Subcutaneous abdominal adipose tissue (tissue), 5 donors: Measurements from ENCODE around the gene SEL1L.
A peak's percentile ranks its signal among the peaks of the same experiment; 100 is the strongest.

ENCODE experiments used
- H3K27ac ChIP-seq: one replicate; pipeline ENCODE4 v1.7.0; 2013; ENCODE audit warnings: low read depth, mild to moderate bottlenecking, inconsistent platforms, low read length, moderate library complexity
- H3K27me3 ChIP-seq, 5 donors: one replicate each; pipeline ENCODE4 v1.7.0; 2013; ENCODE audit warnings: low read length in 5 of 5, inconsistent platforms in 1 of 5; ENCODE audit not compliant: control insufficient read depth in 5 of 5, insufficient read depth in 4 of 5
- H3K36me3 ChIP-seq, 5 donors: one replicate each; pipeline ENCODE4 v1.7.0; 2013; ENCODE audit warnings: low read length in 5 of 5; ENCODE audit not compliant: control insufficient read depth in 5 of 5, insufficient read depth in 5 of 5
- H3K4me1 ChIP-seq, 5 donors: one replicate each; pipeline ENCODE4 v1.7.0; 2013; ENCODE audit warnings: low read length in 5 of 5, mild to moderate bottlenecking in 3 of 5, moderate library complexity in 1 of 5; ENCODE audit not compliant: control insufficient read depth in 5 of 5, insufficient read depth in 5 of 5
- H3K4me3 ChIP-seq, 5 donors: one replicate each; pipeline ENCODE4 v1.7.0; 2013; ENCODE audit warnings: low read length in 5 of 5, low read depth in 1 of 5
- H3K9ac ChIP-seq, 5 donors: one replicate each; pipeline ENCODE4 v1.7.0; 2013; ENCODE audit warnings: low read length in 5 of 5, mild to moderate bottlenecking in 4 of 5, moderate library complexity in 3 of 5
- H3K9me3 ChIP-seq, 5 donors: one replicate each; pipeline ENCODE4 v1.7.0; 2013; ENCODE audit warnings: low read length in 5 of 5; ENCODE audit not compliant: control insufficient read depth in 5 of 5
- donor health status: healthy.
- donor health status: healthy.
- donor health status: healthy.
- donor health status: healthy.
- donor health status: healthy.

Gene SEL1L

GRCh38 chr14:81452341-81453133, 81.1 kb downstream of the SEL1L start:
- H3K9ac ChIP-seq, result no peak overlapping the region
- H3K4me1 ChIP-seq, result peaks cover 6 to 24% (median 19%) of the 10 kb centered on the region in 5 donors
- no peak overlapping the region for H3K27ac ChIP-seq
- H3K4me3 ChIP-seq, result no peak overlapping the region
- no peaks in the 10 kb centered on the region for H3K9me3 ChIP-seq
- H3K27me3 ChIP-seq, result peaks cover 0 to 14% (median 7%) of the 10 kb centered on the region in 5 donors
- no peaks in the 10 kb centered on the region for H3K36me3 ChIP-seq

GRCh38 chr14:81450976-81451375, 82.7 kb downstream of the SEL1L start:
- H3K9ac ChIP-seq, result no peak overlapping the region
- H3K4me3 ChIP-seq, result no peak overlapping the region
- H3K9me3 ChIP-seq, result no peaks in the 10 kb centered on the region
- H3K36me3 ChIP-seq, result no peaks in the 10 kb centered on the region
- H3K4me1 ChIP-seq, result peaks cover 6 to 28% (median 22%) of the 10 kb centered on the region in 5 donors
- H3K27me3 ChIP-seq, result peaks cover 0 to 14% (median 7%) of the 10 kb centered on the region in 5 donors
- H3K27ac ChIP-seq, result no peak overlapping the region

- Histone ChIP-seq H3K4me3 (peak overlapping the region in 3 of 5 donors; percentile 6 to 22 (median 7)), H3K9me3 (no peaks in the 10 kb centered on the region), H3K27ac (no peak overlapping the region), H3K27me3 (peaks cover 0 to 14% (median 7%) of the 10 kb centered on the region in 5 donors), H3K36me3 (no peaks in the 10 kb centered on the region), H3K9ac (no peak overlapping the region), H3K4me1 (peaks cover 6 to 28% (median 22%) of the 10 kb centered on the region in 5 donors)
Measured at GRCh38 chr14:81450100-81450531, 83.5 kb downstream of the SEL1L start.

GRCh38 chr14:81449576-81449975, 84.1 kb downstream of the SEL1L start:
- no peaks in the 10 kb centered on the region for H3K36me3 ChIP-seq
- H3K9me3 ChIP-seq, result no peaks in the 10 kb centered on the region
- H3K4me1 ChIP-seq, result peaks cover 6 to 28% (median 22%) of the 10 kb centered on the region in 5 donors
- H3K9ac ChIP-seq, result no peak overlapping the region
- no peak overlapping the region for H3K27ac ChIP-seq
- H3K27me3 ChIP-seq, result peaks cover 0 to 14% (median 7%) of the 10 kb centered on the region in 5 donors
- peak overlapping the region in 1 of 5 donors; percentile 6 for H3K4me3 ChIP-seq

- H3K36me3 ChIP-seq, result no peaks in the 10 kb centered on the region
- no peak overlapping the region for H3K9ac ChIP-seq
- no peak overlapping the region for H3K4me3 ChIP-seq
- H3K27me3 ChIP-seq, result peaks cover 2 to 14% (median 7%) of the 10 kb centered on the region in 5 donors
- no peak overlapping the region for H3K27ac ChIP-seq
- H3K4me1 ChIP-seq, result peaks cover 6 to 28% (median 22%) of the 10 kb centered on the region in 5 donors
- H3K9me3 ChIP-seq, result no peaks in the 10 kb centered on the region
Measured at GRCh38 chr14:81449114-81449513, 84.5 kb downstream of the SEL1L start.

- Histone ChIP-seq H3K4me1 (peaks cover 6 to 26% (median 22%) of the 10 kb centered on the region in 5 donors), H3K27me3 (peaks cover 2 to 14% (median 7%) of the 10 kb centered on the region in 5 donors), H3K4me3 (no peak overlapping the region), H3K27ac (no peak overlapping the region), H3K9me3 (no peaks in the 10 kb centered on the region), H3K9ac (no peak overlapping the region), H3K36me3 (no peaks in the 10 kb centered on the region)
Measured at GRCh38 chr14:81447021-81447764, 86.5 kb downstream of the SEL1L start.

GRCh38 chr14:81446279-81447007, 87.2 kb downstream of the SEL1L start:
- Histone ChIP-seq H3K27ac (no peak overlapping the region), H3K4me1 (peaks cover 6 to 26% (median 22%) of the 10 kb centered on the region in 5 donors), H3K9me3 (no peaks in the 10 kb centered on the region), H3K27me3 (peaks cover 2 to 14% (median 7%) of the 10 kb centered on the region in 5 donors), H3K36me3 (no peaks in the 10 kb centered on the region), H3K4me3 (no peak overlapping the region), H3K9ac (no peak overlapping the region)

GRCh38 chr14:81441626-81442134, 92.0 kb downstream of the SEL1L start:
- Histone ChIP-seq H3K9ac (no peak overlapping the region), H3K9me3 (no peaks in the 10 kb centered on the region), H3K4me3 (no peak overlapping the region), H3K4me1 (peaks cover 1 to 7% (median 4%) of the 10 kb centered on the region in 5 donors), H3K36me3 (no peaks in the 10 kb centered on the region), H3K27ac (no peak overlapping the region), H3K27me3 (peaks cover 3 to 15% (median 8%) of the 10 kb centered on the region in 5 donors)

- no peak overlapping the region for H3K4me3 ChIP-seq
- H3K27ac ChIP-seq, result no peak overlapping the region
- no peaks in the 10 kb centered on the region for H3K9me3 ChIP-seq
- H3K27me3 ChIP-seq, result peaks cover 3 to 17% (median 12%) of the 10 kb centered on the region in 5 donors
- H3K4me1 ChIP-seq, result peaks cover 1 to 18% (median 16%) of the 10 kb centered on the region in 5 donors
- no peaks in the 10 kb centered on the region for H3K36me3 ChIP-seq
- H3K9ac ChIP-seq, result no peak overlapping the region
Measured at GRCh38 chr14:81440041-81440440, 93.6 kb downstream of the SEL1L start.
